ENCODE measurements around the gene SHC1. TPM values are rescaled to one million over a fixed set of nuclear protein-coding genes. Genes with fewer than 3 reads are reported as not detected.

Gene SHC1

Small RNA genes within 50 kb of the gene (small RNA-seq; reads per million reads assigned to genes)
- gene MIR4258 (ENCODE audit: low read depth) (not detected), gene RF00017 (ENCODE audit: low read depth) (not detected)

Data from mesenchymal stem cell (in vitro differentiated cells and primary cell).